Measurements from ENCODE around the gene ETV3L. TPM values are rescaled to one million over a fixed set of nuclear protein-coding genes. Genes with fewer than 3 reads are reported as not detected.

The ETV3L gene
- total RNA-seq, 1 experiment from 2014 or later = 0.13 TPM

GRCh38 chr1:157045250-157046218 is 54.1 kb downstream of the ETV3L start, which contains the start of gene ARHGEF11 (continued):
- TF ChIP-seq ZNF425 (CRISPR knock-in tag; conservative IDR thresholded peaks at IDR 0.05) (no peak), ZSCAN18 (CRISPR knock-in tag; IDR thresholded peaks at IDR 0.05) (no peak), E2F5 (CRISPR knock-in tag; IDR thresholded peaks at IDR 0.05) (peak; percentile 96), RORB (CRISPR knock-in tag; IDR thresholded peaks at IDR 0.05) (no peak), NFYB (CRISPR knock-in tag; conservative IDR thresholded peaks at IDR 0.05; ENCODE audit: low read depth) (no peak), NFATC4 (CRISPR knock-in tag; IDR thresholded peaks at IDR 0.05) (no peak), NFE2L1 (CRISPR knock-in tag; IDR thresholded peaks at IDR 0.05) (no peak; the same call in 1 of the 2 replicates), ATF1 (CRISPR knock-in tag; IDR thresholded peaks at IDR 0.05) (no peak), MLX (CRISPR knock-in tag; IDR thresholded peaks at IDR 0.05) (no peak), CDX4 (CRISPR knock-in tag; IDR thresholded peaks at IDR 0.05; ENCODE audit: borderline replicate concordance) (no peak), GABPB1 (CRISPR knock-in tag; IDR thresholded peaks at IDR 0.05) (no peak), CBFB (CRISPR knock-in tag; IDR thresholded peaks at IDR 0.05; ENCODE audit: low read depth) (0 out of 2 replicates have a peak, but pooled peaks have one; percentile 41), USF1 (CRISPR knock-in tag; IDR thresholded peaks at IDR 0.05) (no peak), GRHL2 (CRISPR knock-in tag; IDR thresholded peaks at IDR 0.05; ENCODE audit: insufficient replicate concordance, severe bottlenecking) (no peak), AFF4 (CRISPR knock-in tag; IDR thresholded peaks at IDR 0.05; ENCODE audit: borderline replicate concordance) (no peak), ZNF138 (CRISPR knock-in tag; conservative IDR thresholded peaks at IDR 0.05) (no peak), ZNF121 (CRISPR knock-in tag; IDR thresholded peaks at IDR 0.05) (no peak), RELA (CRISPR knock-in tag; IDR thresholded peaks at IDR 0.05; ENCODE audit: borderline replicate concordance) (no peak), CREM (CRISPR knock-in tag; IDR thresholded peaks at IDR 0.05) (peak; percentile 63; the same call in 1 of the 2 replicates), ATF2 (CRISPR knock-in tag; IDR thresholded peaks at IDR 0.05; ENCODE audit: borderline replicate concordance, low read depth) (no peak), HMGXB4 (CRISPR knock-in tag; IDR thresholded peaks at IDR 0.05) (no peak; the same call in 1 of the 2 replicates)
